ENCODE results near the gene CXCL11.

CXCL11 gene

DNA sequence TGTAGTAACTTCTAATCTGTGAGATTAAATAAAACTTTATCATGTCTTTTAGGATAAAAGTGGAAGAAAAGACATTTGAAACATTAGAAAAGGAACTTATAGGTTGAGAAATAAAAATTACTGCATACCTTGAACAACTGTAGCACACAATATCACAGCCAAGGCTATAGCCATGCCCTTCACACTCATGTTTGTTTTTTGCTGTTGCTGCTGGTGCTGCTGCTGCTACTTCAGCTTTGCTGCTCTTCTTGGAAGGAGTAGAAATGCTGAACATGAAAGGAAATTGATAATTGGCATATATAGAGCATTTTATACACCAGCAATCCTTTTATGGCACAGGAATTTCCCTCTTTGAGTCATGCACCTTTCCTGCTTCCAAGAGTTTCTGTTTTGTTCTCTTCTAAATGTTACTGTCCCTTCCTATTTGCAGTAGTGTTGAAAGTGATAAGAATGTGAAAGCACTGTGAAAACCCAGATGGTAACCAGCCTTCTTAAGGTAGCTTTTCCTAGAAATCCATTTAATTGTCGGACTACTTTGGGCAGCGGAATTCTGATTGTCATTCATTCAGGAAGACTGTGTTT, at the start of gene CXCL11:
CXCL11 (minus strand) TSS at position 272 of the 582 bp plus-strand sequence; CDS start at position 189, 83 bp downstream.
- no peak within 1 kb of the TSS for H3K4me3 ChIP-seq (ENCODE audit: control insufficient read depth, low read depth, low read length)
- TF ChIP-seq, protein P1, sequence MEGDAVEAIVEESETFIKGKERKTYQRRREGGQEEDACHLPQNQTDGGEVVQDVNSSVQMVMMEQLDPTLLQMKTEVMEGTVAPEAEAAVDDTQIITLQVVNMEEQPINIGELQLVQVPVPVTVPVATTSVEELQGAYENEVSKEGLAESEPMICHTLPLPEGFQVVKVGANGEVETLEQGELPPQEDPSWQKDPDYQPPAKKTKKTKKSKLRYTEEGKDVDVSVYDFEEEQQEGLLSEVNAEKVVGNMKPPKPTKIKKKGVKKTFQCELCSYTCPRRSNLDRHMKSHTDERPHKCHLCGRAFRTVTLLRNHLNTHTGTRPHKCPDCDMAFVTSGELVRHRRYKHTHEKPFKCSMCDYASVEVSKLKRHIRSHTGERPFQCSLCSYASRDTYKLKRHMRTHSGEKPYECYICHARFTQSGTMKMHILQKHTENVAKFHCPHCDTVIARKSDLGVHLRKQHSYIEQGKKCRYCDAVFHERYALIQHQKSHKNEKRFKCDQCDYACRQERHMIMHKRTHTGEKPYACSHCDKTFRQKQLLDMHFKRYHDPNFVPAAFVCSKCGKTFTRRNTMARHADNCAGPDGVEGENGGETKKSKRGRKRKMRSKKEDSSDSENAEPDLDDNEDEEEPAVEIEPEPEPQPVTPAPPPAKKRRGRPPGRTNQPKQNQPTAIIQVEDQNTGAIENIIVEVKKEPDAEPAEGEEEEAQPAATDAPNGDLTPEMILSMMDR (IDR thresholded peaks at IDR 0.05; ENCODE audit: control insufficient read depth, insufficient read depth, low read depth, low read length, missing control alignments): no peak
- DNase-seq (ENCODE audit: low read depth): no peak

DNA sequence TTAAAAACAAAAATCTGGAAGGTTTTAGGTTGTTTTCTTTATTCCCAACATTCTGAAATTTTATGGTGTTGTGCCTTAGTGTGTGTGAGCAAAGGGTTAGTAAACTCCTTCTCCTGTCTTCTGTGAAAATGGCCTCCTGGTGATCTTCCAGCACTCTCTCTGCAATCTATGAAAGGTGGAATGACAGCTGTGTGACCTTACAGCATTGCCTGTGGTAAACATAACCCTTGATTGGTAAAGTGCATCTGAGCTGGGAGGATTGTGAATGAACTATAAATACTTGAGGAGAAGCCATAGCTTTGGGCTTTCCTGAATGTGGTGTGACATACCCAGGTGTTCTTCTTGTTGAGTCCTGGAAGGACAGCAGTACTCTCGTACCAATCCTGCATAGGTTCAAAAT, 48.7 kb upstream of the CXCL11 start:
- no peak overlapping the region for H3K4me3 ChIP-seq (ENCODE audit: control insufficient read depth, low read depth, low read length)
- DNase-seq (ENCODE audit: low read depth): no peak
- TF ChIP-seq, protein P1 (IDR thresholded peaks at IDR 0.05; ENCODE audit: control insufficient read depth, insufficient read depth, low read depth, low read length, missing control alignments): no peak

DNA sequence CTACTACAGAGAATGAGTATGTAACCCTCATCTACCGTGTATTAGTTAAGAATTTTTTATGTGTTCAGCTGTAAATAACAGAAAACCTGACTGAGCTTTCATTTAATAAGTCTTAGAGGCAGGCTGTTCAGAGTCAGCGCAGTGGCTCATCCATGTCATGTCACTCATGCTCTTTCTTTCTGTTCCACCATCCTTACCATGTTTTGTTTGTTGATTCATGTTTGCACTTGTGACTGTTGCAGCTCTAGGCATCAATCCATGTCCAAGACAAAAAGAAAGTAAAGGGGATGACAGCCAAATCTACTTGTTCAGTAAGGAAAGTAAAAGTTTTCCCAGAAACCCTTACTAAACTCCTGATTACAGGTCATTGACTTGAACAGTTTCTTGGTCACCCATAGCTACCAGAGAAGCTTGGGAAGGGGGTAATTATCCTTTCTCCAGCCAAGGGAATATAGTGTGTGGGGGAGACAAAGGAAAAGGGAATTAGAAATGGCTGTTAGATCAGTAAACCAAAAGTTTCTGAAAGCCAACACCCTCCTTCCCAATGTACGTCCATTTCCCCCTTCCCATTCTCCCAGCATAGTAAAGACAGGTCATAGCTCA, 47.6 kb upstream of the CXCL11 start:
- no peak overlapping the region for H3K4me3 ChIP-seq (ENCODE audit: control insufficient read depth, low read depth, low read length)
- TF ChIP-seq, protein P1 (IDR thresholded peaks at IDR 0.05; ENCODE audit: control insufficient read depth, insufficient read depth, low read depth, low read length, missing control alignments): no peak
- DNase-seq (ENCODE audit: low read depth): no peak

DNA sequence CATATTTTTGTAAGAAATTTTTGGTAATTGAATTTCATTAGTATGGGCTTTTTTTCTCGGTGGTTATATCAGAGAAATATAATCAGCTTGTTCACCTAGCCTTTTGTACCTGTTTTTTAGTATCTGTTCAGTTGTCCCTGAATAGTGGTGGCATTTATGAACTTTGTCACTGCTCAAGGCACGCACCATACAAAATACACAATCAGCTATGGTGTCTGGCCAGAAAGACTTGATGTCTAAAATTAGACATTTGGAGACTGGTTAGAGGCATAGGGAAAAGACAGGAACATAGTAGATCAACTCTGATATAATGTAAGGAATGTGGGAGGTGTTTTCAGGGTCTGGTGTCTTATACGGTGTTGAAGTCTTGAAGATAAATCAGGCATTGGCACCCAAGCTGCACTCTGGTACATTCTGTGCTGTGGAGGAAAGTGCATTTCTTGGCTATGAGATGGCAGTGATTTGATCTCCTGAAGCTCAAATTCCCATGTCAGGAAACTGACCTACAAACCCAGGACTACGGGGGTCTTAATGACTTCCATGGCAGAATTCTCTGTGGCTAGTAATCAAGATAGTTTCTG, 42.3 kb upstream of the CXCL11 start:
- TF ChIP-seq, protein P1 (IDR thresholded peaks at IDR 0.05; ENCODE audit: control insufficient read depth, insufficient read depth, low read depth, low read length, missing control alignments): no peak
- no peak overlapping the region for H3K4me3 ChIP-seq (ENCODE audit: control insufficient read depth, low read depth, low read length)
- DNase-seq (ENCODE audit: low read depth): no peak

DNA sequence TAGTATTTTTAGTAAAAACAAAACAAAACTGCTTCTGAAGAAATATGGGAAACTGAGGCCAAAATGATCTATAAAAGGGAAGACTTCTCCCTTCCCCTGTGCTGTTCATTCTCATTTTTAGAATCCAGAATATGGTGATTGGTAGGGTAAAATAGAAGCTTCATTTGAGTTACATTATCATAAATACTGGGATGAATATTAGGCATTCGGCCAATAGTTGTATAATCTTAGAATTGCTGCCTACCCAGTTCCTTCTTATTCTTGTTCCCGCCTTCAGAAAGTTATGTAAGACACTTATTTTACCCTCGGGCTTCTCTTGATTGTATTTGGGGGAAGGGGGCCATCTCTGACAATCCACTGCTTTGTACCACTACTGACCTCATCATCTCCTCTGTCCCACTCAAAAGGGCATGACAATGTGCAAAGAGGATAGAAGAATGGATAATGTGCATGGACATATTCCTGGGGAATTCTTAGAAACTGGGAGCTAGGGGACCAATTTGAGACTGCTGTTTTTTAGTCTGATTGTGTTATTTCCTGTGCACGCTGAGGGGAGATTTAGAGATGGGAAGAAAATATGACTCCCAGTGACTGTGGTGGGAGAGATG, 39.2 kb upstream of the CXCL11 start:
- TF ChIP-seq, protein P1 (IDR thresholded peaks at IDR 0.05; ENCODE audit: control insufficient read depth, insufficient read depth, low read depth, low read length, missing control alignments): no peak
- no peak for DNase-seq (ENCODE audit: low read depth)
- no peak overlapping the region for H3K4me3 ChIP-seq (ENCODE audit: control insufficient read depth, low read depth, low read length)

DNA sequence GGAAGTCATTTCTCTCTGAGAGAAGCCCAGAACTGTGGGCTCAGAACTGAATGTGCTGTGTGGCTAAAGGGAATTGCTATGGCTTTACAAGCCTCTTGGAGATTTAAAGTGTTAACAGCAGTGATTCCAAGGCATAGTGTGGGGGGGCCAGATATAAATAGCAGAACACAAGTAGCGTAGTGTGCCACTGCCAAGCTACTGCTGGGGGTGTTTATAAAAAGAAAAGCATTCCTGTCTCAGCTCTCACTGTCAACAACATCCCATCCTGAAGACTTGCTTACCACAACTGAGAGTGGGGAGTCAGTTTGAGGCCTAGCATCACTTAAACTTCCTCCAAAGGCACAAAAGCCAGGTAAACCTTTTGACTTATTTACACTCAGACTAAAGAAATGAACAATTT, 38.6 kb upstream of the CXCL11 start, which contains the start of gene ART3:
ART3 (plus strand) TSS at position 242 of the 400 bp plus-strand sequence. CDS start 1,181 bp downstream, outside the sequence.
- H3K4me3 ChIP-seq (ENCODE audit: control insufficient read depth, low read depth, low read length): no peak within 1 kb of the TSS
- no peak for DNase-seq (ENCODE audit: low read depth)
- TF ChIP-seq, protein P1 (IDR thresholded peaks at IDR 0.05; ENCODE audit: control insufficient read depth, insufficient read depth, low read depth, low read length, missing control alignments): no peak

Data from AG09309 (cell line).